ENCODE measurements around the gene WFDC1.

The WFDC1 gene

GRCh38 chr16:84294531-84295142 lies at the start of gene WFDC1:
Gene WFDC1, plus strand, starts transcription at chr16:84294878. Its CDS starts 94 bp downstream, at chr16:84294972.
- no peak for DNase-seq (ENCODE audit: low read depth in 2 of 2)

DNA sequence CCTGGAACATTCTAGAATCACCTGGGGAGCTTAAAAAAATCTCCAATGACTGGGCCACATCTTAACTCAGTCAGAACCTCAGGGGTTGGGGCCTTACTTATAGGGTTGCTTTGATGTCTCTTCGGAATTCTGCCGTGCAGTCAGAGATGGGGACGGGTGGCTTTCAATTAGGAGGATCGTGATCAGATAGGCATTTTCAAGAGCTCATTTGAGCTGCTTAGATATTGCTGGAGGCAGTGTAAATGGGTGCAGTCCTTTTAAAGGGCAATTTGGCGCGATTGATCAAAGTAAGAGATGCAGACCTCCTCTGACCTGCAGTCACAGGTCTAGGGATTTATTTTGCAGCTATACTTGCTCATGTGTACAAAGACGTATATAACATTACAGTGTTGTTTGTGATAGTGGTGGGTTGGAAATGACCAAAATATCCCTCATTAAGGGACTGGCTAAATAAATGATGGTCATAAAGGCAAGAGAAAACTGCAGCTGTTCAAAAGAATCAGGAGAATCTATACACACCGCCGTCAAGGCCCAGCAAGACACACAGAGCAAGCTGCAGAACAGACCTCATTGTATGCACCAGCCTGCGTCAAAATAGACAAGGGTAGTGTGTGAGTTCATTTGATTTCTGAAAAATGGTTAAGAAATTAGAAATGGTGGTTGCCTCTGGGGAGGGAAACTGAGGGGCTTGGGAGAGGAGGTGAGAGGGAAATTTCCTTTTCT lies 48.6 kb upstream of the WFDC1 start:
- DNase-seq (ENCODE audit: low read depth in 2 of 2): no peak

DNA sequence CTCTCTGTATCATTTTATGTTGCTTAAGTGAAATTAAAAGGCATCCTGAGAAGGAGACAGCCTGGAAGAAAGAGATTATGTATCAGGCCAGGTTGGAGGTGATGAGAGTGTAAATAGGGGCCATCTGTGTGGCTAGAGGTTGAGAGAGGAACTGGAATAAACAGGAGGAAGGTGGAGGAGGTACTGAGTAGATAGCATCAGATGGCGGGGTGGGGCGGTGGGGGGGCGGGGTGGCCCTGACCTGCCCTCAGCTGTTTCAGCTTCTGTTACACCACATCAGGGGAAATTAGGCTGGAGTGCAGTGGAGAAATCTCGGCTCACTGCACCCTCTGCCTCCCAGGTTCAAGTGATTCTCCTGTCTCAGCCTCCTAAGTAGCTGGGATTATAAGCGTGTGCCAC lies 48.0 kb upstream of the WFDC1 start:
- no peak for DNase-seq (ENCODE audit: low read depth in 2 of 2)

DNA sequence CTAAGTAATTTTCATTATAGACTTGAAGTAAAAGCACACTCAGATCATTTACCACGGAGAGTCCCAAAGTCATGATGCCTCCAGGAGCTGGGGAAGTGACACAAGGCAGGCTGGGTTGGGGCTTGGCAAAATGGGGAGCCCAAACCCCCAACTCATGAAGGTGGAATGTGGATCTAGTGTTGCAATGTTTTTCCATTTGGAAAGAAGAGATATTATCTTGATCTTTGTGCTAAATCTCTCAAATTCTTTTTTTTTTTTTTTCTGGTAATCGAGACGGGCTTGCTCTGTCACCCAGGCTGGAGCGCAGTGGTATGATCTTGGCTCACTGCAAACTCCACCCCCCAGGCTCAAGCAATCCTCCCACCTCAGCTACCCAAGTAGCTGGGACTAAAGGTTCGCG lies 47.3 kb upstream of the WFDC1 start:
- no peak for DNase-seq (ENCODE audit: low read depth in 2 of 2)

GRCh38 chr16:84247844-84248243 lies 46.8 kb upstream of the WFDC1 start:
- DNase-seq (ENCODE audit: low read depth in 2 of 2): no peak

- no peak for DNase-seq (ENCODE audit: low read depth in 2 of 2)
These were observed 42.5 kb upstream of the WFDC1 start for GRCh38 chr16:84252184-84252583.

DNA sequence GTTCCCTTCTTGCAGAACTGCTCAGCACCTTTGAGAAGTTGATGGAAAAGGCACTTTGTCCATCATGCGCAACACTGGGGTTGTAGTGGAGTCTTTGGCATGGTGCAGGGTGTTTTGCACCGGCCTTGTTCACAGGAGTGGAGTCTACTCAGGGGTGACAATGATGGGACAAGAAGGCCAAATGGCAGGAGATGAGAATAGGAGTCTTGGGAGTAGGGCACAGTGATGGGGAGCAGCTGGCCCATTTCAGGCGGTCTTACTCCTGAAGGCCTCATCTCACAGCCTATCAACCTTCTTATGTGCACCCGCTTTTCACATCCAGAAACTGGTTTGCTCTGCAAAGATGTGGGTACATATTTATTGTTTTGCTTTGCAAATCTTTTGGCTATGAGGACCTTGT lies 41.5 kb upstream of the WFDC1 start:
- DNase-seq (ENCODE audit: low read depth in 2 of 2): no peak

DNA sequence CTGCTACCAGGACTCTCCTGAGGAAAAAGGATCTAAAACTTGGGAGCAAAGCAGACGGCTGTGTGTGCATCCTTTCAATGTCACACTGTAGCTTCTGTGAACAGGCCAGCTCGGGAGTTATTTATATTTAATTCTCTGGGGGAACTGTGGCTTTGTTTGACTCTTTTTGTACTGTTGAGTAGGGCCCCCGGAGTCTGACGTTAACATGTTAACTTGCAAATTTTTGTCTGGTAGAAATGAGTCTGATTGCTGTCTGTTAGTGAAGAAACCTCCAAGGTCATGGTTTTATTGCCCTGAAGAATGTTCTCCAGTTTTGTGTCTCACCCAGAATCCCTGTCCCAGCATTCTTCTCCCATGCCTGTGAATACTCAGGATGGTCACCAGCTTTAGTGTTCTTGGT lies 40.6 kb upstream of the WFDC1 start:
- no peak for DNase-seq (ENCODE audit: low read depth in 2 of 2)

GRCh38 chr16:84255050-84255810 lies 39.4 kb upstream of the WFDC1 start:
- no peak for DNase-seq (ENCODE audit: low read depth in 2 of 2)

DNA sequence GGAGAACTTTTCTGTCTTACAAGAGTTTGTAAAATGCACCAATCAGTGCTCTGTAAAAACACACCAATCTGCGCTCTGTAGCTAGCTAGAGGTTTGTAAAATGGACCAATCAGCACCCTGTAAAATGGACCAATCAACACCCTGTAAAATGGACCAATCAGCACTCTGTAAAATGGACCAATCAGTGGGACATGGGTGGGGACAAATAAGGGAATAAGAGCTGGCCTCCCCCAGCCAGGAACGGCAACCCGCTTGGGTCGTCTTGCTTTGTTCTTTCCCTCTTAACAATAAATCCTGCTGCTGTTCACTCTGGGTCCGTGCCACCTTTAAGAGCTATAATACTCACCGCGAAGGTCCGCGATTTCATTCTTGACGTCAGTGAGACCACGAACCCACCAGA lies 36.4 kb upstream of the WFDC1 start:
- no peak for DNase-seq (ENCODE audit: low read depth in 2 of 2)

DNA sequence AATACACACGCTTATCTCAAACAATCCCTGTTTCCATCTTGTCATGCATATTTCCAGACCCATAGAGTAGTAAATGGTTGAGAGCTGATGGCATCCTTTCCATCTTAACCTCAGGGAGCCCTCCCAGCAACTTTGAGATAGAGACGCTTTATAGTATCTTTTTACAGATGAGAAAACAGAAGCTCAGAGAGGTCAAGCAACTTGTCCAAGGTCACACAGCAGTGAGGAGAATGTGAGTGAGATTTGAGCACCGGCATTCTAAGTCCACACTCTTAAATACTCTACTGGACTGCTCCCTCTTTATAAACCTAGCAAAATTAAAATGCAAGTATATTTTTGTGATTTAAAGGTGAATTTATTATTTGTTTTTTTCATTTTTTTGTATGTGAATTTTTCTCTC lies 35.0 kb upstream of the WFDC1 start:
- DNase-seq (ENCODE audit: low read depth in 2 of 2): no peak

DNA sequence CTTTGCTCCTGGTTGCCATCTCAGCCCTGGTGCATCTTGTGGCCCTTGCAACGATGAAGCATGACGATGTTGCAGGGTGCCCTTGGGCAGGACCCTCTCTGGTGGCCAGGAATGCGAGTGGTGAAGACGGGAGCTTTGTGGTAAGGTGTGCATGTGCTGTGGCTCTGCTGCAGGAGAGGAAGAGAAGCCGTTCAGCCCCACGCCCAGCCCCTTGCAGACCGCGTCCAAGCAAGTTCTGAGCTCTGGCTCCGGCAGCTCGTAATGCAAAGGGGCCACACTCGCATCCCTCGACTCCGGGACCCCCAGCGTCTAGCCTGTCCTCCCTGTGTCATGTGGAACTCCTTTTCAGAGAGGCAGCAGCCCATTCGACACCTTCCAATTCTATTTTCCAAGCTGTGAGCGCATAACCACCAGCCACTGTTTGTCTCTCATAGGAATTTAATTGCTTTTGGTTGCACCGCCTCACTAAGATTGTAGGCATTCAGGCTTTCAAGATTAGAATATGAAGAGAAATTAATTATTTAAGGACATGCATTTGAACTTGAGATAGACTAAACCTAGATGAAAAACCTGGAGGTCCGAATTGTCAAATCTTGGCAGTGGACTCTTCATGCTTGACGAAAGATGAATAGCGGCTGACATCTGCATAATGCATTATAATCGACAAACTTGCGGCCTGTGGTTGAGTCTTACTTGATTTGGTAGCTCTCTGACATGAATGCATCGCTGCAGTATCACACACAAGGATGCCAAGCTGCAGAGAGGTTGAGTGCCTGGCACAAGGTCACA lies 33.7 kb upstream of the WFDC1 start:
- no peak for DNase-seq (ENCODE audit: low read depth in 2 of 2)

- DNase-seq (ENCODE audit: low read depth in 2 of 2): no peak
These were observed 32.6 kb upstream of the WFDC1 start for GRCh38 chr16:84262031-84262430.

DNA sequence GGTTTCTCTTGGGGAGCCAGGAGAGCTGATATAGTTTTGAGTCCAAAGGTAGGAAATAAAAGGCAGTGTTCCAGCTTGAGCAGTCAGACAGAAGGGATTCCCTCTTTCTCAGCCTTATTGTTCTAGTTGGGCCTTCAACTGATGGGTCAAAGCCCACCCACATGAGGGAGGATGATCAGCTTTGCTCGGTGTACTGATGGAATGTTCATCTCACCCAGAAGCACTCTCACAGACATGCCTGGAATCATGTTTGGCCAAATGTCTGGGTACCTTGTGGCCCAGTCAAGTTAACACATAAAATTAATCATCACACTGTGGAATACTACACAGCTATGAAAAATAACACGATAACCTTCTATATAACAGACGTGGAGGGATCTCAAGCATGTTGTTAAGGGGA lies 31.7 kb upstream of the WFDC1 start:
- DNase-seq (ENCODE audit: low read depth in 2 of 2): no peak

- no peak for DNase-seq (ENCODE audit: low read depth in 2 of 2)
These were observed 28.2 kb upstream of the WFDC1 start for GRCh38 chr16:84266451-84266850.

DNA sequence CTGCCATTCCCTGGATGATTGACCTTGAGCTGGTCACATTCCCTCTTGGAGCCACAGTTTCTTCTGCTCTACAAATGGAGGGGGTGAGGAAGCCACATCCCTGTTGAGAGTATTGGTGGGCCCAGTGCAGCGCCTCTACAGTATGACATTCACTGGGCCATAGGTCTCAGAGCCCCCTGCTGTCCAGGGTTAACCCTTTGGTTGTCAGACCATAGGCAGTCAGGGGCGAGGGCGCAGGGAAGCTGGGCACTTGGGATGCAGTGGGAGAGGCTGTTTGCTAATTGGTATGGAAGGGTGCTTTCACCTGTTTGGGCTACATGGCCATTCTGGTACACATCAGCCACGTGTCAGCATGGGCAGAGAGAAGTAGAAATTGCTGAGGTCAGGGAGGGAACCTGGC lies 27.3 kb upstream of the WFDC1 start:
- DNase-seq (ENCODE audit: low read depth in 2 of 2): no peak

GRCh38 chr16:84268291-84269040 lies 26.2 kb upstream of the WFDC1 start:
- DNase-seq (ENCODE audit: low read depth in 2 of 2): no peak

DNA sequence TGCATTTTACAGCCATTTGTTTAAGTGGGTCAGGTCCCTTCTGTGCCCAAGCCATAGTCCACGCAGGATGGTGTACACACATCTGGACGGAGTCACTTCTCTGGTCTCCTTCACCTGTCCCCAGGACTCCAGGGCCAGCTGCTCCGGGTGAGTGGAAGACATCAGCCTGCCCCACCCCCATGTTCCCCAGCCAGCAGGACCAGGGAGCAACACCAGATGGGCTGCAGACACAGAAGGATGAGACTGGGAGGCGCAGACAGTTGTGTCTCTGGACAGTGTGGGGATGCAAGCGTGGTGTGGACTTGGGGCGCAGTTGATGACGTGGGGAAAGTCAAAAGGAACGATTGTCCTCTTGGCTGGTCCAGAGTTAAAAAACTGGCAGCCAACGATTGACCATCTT lies 24.6 kb upstream of the WFDC1 start:
- DNase-seq (ENCODE audit: low read depth in 2 of 2): no peak

DNA sequence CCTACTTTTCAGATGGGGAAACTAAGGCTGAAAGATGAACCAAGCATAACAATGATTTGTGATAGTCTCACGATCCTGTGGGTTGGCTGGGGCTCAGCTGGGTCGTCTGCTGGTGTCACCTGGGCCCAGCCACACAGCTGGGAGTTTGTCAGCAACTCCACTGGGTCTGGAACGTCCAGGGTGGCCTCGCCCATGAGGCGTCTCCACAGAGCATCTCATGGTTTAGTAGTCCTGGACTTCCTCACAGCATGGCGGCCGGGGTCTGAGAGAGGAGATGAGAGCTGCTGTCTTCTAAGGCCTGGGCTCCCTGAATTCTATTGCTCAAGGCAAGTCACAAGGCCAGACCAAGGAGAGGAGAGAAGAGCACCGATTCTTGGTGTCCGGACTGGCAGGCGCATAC lies 24.1 kb upstream of the WFDC1 start:
- DNase-seq (ENCODE audit: low read depth in 2 of 2): no peak

DNA sequence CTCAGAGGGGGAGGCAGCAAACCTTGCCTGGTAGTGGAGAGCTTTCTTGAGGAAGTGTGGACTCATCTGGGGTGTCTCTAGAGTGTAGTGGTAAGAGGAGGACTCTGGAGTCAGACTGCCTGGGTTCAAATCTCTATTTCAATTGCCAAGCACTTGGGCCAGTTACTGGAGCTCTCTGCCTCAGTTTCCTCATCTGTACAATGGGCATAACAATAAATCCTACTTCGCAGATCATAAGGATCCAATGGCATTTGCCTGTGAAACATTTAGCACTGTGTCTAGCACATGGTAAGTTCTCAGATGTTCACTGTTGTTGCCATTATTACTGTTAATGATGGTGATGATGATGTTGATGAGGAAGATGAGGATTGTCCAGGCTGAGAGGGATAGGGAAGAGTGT lies 23.6 kb upstream of the WFDC1 start:
- no peak for DNase-seq (ENCODE audit: low read depth in 2 of 2)

DNA sequence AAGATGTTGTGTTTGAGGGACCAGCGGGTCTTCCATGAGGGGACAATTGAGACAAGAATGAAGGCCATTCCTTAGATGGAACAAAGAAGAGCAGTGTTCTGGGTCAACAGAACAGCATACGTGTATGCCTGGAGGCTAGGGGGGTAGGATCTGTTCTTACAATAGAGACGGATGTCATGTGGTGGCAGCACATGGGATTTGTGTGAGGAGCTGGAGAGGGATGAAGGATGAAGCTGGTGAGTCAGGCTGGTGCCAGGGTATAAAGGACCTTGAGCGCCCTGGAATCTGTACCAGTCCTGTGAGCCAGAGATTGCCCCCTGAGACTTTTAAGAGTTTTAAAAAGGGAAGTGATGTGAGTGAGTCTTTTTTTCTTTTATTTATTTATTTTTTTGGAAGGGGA lies 22.8 kb upstream of the WFDC1 start:
- no peak for DNase-seq (ENCODE audit: low read depth in 2 of 2)
